NT2/D1 (cell line): ENCODE measurements around the gene UBE2O.

ENCODE experiments used
- YY1 ChIP-seq: IDR thresholded peaks from 2 replicates; pipeline ENCODE4 v1.6.1; 2011; ENCODE audit not compliant: insufficient read length, insufficient read depth
- ZNF274 ChIP-seq: IDR thresholded peaks from 2 replicates; pipeline ENCODE4 v1.6.1; 2011; ENCODE audit warnings: mild to moderate bottlenecking, low read depth, low read length

GRCh38 chr17:76402711-76403110 lies 50.2 kb downstream of the UBE2O start:
- TF ChIP-seq ZNF274 (no peak), YY1 (no peak)
